Suppressor macrophage treated with lipopolysaccharide for 4 hours (primary cell): Measurements from ENCODE around the gene VIPR2.
"Not testable (repeated sequence)": the region's sequence is repeated elsewhere in the genome, so short reads cannot be mapped to it uniquely, and the experiment has no call there.

ENCODE experiments used
- DNase-seq: peaks from one replicate; pipeline ENCODE4 v3.0.0-alpha.2; 2020

VIPR2 gene

DNA sequence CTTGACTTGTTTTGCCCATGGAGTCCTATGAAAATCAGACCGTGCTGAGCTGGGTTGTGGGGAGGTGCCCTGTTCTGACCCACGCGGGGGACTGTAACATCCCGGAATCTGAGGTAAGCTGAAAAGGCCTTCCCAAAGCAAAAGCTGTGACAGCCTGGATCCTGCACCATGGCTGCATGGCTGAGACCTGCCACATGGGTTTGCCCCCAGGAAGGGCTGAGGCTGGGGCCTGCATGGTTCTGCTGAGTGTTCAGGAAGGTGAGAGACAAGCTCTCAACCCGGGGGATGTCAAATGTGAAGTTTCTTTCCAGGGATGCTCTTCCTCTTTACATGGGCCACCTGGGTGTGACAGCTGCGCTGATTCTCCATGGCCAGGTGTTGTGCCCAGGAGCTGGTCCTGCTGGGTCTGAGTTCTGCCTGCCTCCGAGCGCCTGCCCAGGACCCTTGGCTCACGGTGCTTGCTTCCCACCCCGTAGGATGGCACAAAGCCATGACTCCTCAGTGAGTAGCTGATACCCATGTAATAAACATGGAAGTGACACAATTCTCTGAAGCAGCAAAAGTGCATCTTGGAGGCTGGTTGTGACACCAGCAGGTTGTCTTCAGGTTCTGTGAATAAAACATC, 58.3 kb downstream of the VIPR2 start:
- no peak for DNase-seq

DNA sequence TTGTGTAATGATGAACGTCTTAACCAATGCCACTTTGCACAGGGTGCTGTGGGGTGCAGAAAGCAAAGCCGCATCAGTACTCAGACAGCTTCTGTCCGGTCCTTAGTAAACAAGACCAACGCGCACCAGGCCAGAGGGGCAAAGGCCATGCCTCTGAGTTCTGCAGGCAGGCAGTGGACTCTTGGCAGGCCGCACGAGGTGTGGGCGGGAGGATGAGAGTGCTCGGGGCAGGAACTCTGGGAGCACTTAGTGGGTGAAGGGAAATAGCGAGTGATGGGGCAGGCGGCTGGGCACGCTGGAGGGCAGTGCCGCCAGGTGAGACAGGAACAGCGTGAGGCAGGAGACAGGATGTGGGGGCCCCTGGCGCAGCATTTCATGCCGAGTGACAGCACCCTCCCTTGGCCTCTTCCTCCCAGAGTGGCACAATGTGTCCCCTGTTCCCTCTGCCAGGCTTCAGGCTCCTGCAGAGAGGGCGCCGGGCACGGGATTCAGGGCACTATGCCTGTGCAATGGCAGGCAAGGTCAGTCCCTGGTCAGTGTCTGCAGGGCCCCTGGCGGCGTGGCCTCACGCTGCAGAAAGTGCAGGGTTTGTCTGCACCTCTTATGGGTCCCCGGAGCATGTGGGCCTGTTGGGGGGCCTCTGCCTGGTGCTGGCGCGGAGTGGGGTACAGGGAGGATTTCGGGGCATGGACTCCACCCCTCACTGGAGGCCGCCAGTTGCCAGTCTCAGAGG, 60.4 kb downstream of the VIPR2 start:
- no peak for DNase-seq

DNA sequence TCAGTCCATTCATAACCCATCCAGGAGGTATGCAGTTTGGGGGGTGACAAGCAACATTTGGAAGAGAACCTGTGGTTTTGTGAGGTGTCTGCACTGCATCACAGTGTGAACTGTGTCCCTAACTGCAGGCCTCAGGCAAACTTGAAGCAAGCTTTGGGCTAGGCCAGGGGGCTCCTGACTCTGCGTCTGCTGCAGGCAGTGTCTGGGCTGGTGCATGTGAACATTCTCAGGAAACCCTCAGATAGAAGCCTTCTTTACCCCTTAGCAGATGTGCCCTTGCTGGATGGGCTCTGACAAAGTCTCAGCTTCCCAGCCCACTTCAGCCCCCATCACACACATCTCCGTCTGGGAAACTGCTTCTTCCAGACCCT, 61.0 kb downstream of the VIPR2 start:
- DNase-seq: no peak

GRCh38 chr7:159083001-159083697, 61.5 kb downstream of the VIPR2 start:
- no peak for DNase-seq

GRCh38 chr7:159082075-159082474, 62.6 kb downstream of the VIPR2 start:
- not testable (repeated sequence) for DNase-seq

GRCh38 chr7:159078911-159079270, 65.8 kb downstream of the VIPR2 start:
- no peak for DNase-seq

DNA sequence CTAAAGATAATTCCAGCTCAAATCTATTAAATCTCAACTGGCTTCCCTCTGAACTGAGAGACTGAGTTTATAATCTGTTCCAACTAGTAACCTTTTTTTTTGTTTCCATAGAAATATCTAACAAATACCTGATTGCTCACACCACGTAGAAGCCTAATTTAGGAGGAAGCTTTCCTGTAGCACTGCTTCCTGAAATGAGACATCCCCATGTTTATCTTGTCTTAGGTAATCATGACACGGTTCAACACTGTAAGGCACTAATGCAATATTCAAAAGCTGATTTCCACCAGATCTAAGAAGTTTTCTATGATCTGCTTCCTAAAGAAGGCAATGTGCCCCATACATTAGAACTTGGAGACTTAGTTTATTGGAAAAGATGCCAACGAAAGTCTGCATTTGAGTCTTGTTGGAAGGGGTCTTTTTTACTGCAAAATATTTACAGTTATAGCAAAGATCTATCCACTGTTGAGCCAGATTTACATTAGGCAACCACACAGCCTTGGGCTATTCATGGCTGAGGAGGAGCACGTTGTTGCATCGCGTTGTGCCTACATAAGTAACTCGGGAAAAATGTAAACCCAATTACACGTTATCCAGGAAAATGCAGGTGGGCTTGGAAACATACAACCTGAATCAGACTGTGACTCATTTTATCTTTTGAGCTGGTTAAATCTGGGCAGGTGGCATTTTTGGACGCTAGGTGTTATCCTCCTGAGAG, 66.3 kb downstream of the VIPR2 start:
- DNase-seq: no peak

DNA sequence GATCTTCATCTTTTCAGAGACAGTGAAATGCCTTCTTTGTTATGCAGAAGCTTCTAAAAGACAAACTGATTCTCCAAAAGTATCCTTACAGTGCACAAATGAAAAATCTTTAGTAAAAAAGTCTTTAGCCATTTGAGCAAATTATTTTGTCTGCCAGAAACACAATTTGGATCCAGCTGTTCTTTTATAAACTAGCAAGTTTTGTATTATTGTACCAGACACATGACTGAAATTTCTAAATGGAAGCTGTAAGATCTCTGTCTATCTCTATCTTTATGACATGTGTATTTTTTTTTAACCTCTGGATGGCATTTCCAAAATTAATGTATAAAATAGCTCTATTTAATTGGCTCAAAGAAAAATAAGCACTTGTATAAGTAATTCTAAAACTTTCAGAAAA, 68.3 kb downstream of the VIPR2 start:
- DNase-seq: no peak

GRCh38 chr7:159075563-159076238, 69.0 kb downstream of the VIPR2 start:
- no peak for DNase-seq

GRCh38 chr7:159071260-159071659, 73.4 kb downstream of the VIPR2 start:
- no peak for DNase-seq

DNA sequence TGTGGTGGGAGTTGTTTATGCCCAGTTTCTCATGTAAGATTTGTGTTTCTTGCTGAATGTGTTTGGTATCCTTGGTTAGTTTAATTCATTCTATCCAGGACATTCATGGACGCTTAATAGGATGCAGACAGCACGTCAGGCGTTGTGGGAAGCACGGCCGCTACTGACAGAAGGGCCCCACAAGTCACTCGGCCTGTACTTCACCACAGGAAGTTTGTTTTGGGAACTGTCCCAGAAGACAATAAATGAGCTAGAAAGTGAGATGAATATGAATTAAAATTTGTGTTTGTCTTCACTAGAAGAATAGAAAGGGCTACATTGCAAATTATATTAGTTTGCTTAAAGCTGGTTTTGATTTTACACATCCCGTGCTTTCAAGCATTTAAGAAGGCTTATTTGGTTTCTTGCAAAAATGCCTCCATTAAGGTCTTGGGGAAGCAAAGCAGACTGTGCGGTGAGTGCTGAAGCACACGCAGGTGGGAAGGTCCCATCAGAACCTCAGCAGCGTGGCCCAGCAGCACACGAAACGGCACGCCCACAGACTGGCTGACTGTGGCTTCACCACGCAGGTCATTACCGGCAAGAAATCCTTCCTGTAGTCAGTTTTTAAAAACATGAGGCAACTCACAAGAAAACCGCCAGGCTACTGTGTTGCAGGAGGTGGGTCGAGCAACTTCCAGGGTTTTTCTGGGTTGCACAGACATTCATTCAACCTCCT, 74.1 kb downstream of the VIPR2 start:
- DNase-seq: no peak

DNA sequence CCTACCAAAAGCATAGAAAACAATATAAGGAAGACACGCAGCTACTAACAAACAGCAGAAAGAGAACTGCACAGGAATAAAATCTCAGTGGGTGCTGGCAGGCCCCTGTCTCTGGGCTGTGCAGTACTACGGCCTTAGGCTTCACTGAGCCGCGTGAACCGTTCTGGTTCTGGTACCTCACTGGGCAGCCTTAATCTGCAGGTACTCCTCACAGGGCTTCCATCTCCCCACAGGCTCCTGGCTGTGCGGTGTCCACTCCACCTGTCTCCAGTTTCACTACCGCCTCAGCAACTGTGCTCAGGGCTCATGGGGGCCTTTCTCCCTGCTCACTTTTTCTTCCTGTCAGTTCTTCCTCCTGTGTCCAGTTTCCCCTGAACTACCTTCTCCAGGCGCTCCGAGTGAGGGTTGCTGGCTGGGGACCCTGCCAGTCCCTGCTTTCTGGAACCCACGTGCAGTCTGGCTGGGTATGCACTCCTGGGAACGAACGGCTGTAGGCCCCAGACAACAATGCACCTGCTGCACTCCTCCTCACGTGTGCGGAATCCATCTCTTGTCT, 75.7 kb downstream of the VIPR2 start:
- no peak for DNase-seq

DNA sequence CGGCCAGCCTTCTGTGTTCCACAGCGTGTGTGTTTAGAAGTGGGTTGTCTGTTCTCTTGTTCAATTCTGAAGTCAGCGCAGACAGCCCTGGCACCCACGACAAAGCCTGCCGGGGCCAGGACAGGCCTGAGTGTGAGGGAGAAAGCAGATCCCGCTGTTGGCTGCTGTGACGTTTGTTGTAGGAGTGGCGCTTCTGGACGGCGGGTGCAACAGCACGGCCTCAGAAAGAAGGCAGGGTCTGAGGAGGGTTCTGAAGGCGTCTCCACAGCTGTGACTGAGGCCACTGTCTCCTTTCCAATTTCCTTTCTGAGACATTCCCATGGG, 76.2 kb downstream of the VIPR2 start:
- no peak for DNase-seq

- DNase-seq: no peak
Observed at GRCh38 chr7:159067576-159068487, 76.8 kb downstream of the VIPR2 start.

DNA sequence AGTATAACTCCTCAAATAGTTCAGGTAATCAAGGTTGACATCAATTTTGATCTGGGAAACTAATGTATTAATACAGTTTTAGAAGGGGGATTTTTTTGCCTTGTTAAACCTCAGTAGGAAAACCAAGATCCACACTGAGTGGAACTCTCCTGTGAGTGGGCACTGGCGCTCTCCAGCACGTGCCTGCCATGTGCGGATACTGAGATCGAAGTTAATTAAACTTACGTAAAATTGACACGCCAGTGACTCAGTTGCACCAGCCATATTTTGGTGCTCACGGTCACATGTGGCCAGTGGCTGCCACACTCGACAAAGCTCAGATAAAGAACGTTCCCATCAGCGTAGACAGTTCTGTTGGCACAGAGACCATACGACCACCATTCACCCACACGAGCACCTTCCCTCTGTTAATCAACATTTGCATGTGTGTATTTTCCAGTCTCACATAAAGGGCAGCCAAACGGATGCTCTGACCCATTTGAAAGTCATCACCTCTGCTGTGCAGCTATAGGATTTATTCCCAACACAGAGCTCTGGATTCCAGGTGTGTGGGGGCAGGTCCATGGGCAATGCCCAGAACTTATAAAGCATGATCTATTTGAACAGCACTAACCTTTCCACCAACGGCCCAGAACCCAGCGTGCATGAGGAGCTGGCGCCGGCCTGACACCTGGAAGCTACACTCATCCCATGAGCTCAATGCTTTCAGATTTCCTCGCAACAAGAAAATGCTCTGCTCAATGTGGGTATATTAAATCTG, 77.7 kb downstream of the VIPR2 start:
- DNase-seq: no peak

- DNase-seq: no peak
Observed at GRCh38 chr7:159065852-159066480, 78.7 kb downstream of the VIPR2 start.

DNA sequence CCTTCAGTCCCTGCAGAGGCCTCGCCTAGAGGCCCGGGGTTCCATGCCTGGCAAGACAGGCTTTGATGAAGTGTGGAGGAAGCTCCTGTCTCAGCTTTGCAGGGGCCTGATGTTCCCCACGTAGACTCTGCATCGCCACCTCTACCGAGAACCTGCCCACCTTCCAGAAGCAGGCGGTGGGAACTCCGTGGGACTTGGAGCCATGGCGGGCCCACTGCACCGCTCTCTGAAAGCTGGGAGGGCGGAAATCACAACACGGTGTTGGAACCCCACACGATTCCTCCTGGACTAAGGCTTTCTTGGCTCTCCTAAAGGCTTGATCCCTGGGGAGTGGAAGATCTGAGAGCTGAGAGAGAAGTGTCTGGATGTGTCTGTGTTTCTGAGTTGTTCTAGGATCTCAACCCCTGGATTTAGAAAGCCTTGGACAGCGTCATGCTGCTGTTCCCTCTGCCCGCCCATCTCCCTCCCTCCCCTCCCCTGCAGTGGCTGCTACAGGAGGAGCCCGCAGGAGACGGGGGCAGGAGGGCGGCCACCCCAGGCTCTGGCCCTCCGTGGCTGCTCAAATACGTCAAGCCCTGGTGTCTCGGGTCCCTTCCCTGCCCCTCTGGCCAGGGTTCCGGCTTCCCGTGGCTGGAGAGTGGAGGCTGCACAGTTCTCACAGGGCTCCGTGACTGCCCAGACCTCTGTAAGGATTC, 79.7 kb downstream of the VIPR2 start:
- no peak for DNase-seq

- no peak for DNase-seq
Observed at GRCh38 chr7:159064121-159064815, 80.4 kb downstream of the VIPR2 start.
